Nephron (organoid): ENCODE measurements around the gene TCP11L2.

ENCODE experiments used
- H3K27ac Mint-ChIP-seq, 3 experiments: 2 replicates each; pipeline ENCODE4 v1.8.0; 2020; ENCODE audit warnings: mixed read lengths in 3 of 3, mild to moderate bottlenecking in 2 of 3, moderate library complexity in 1 of 3
- H3K27me3 Mint-ChIP-seq: 2 replicates; pipeline ENCODE4 v1.8.0; 2021; ENCODE audit warnings: low read depth, mild to moderate bottlenecking, moderate library complexity, mixed read lengths
- H3K36me3 Mint-ChIP-seq: 2 replicates; pipeline ENCODE4 v1.8.0; 2020; ENCODE audit warnings: low read depth, mixed read lengths
- H3K4me1 Mint-ChIP-seq: 2 replicates; pipeline ENCODE4 v1.8.0; 2020; ENCODE audit warnings: mixed read lengths
- H3K4me3 Mint-ChIP-seq, 3 experiments: 2 replicates each; pipeline ENCODE4 v1.8.0; 2020; ENCODE audit warnings: mild to moderate bottlenecking in 3 of 3, mixed read lengths in 3 of 3, moderate library complexity in 2 of 3
- H3K9me3 Mint-ChIP-seq: 2 replicates; pipeline ENCODE4 v1.8.0; 2020; ENCODE audit warnings: mixed read lengths
- CTCF ChIP-seq, 3 experiments: fragments of 200-600 bp; sonication (generic); IDR thresholded peaks; one replicate each; pipeline ENCODE4 v1.5.0; 2021; ENCODE audit warnings: antibody characterized with exemption in 3 of 3; ENCODE audit not compliant: unreplicated experiment in 3 of 3

The TCP11L2 gene

GRCh38 chr12:106258935-106259334, 43.6 kb upstream of the TCP11L2 start:
- no peaks in the 10 kb centered on the region for H3K27me3 Mint-ChIP-seq
- H3K27ac Mint-ChIP-seq: no peak overlapping the region
- H3K4me3 Mint-ChIP-seq: no peak overlapping the region
- H3K4me1 Mint-ChIP-seq: no peaks in the 10 kb centered on the region
- H3K36me3 Mint-ChIP-seq: no peaks in the 10 kb centered on the region
- TF ChIP-seq CTCF (IDR thresholded peaks at IDR 0.05; ENCODE audit: unreplicated experiment in 3 of 3): no peak
- peaks cover 10% of the 10 kb centered on the region for H3K9me3 Mint-ChIP-seq

- Mint-ChIP-seq H3K36me3 (no peaks in the 10 kb centered on the region), H3K4me1 (no peaks in the 10 kb centered on the region), H3K27me3 (no peaks in the 10 kb centered on the region), H3K27ac (no peak overlapping the region), H3K9me3 (peaks cover 12% of the 10 kb centered on the region), H3K4me3 (no peak overlapping the region)
- TF ChIP-seq CTCF (IDR thresholded peaks at IDR 0.05; ENCODE audit: unreplicated experiment in 3 of 3): no peak
These were observed 37.4 kb upstream of the TCP11L2 start for GRCh38 chr12:106265116-106265515.

- Mint-ChIP-seq H3K4me1 (no peaks in the 10 kb centered on the region), H3K4me3 (no peak overlapping the region), H3K27ac (no peak overlapping the region), H3K9me3 (peaks cover 8% of the 10 kb centered on the region), H3K27me3 (no peaks in the 10 kb centered on the region), H3K36me3 (no peaks in the 10 kb centered on the region)
- TF ChIP-seq CTCF (IDR thresholded peaks at IDR 0.05; ENCODE audit: unreplicated experiment in 3 of 3): no peak
These were observed 35.0 kb upstream of the TCP11L2 start for GRCh38 chr12:106267535-106267934.

GRCh38 chr12:106269150-106269771, 33.3 kb upstream of the TCP11L2 start:
- H3K27me3 Mint-ChIP-seq: no peaks in the 10 kb centered on the region
- H3K4me3 Mint-ChIP-seq: no peak overlapping the region
- H3K9me3 Mint-ChIP-seq: peaks cover 2% of the 10 kb centered on the region
- no peak for TF ChIP-seq CTCF (IDR thresholded peaks at IDR 0.05; ENCODE audit: unreplicated experiment in 3 of 3)
- H3K4me1 Mint-ChIP-seq: no peaks in the 10 kb centered on the region
- H3K36me3 Mint-ChIP-seq: no peaks in the 10 kb centered on the region
- no peak overlapping the region for H3K27ac Mint-ChIP-seq

GRCh38 chr12:106271575-106272505, 30.7 kb upstream of the TCP11L2 start:
- Mint-ChIP-seq H3K36me3 (no peaks in the 10 kb centered on the region), H3K27ac (no peak overlapping the region), H3K27me3 (no peaks in the 10 kb centered on the region), H3K9me3 (no peaks in the 10 kb centered on the region), H3K4me1 (peaks cover 5% of the 10 kb centered on the region), H3K4me3 (no peak overlapping the region)
- no peak for TF ChIP-seq CTCF (IDR thresholded peaks at IDR 0.05; ENCODE audit: unreplicated experiment in 3 of 3)
